ENCODE measurements around the gene METRN.

The METRN gene

GRCh38 chr16:694187-694862 lies 20.6 kb upstream of the METRN start:
- H3K27ac Mint-ChIP-seq: no peak overlapping the region
- peaks cover 6% of the 10 kb centered on the region for H3K27me3 Mint-ChIP-seq
- DNase-seq: no peak
- H3K36me3 Mint-ChIP-seq (ENCODE audit: low read depth): no peaks in the 10 kb centered on the region
- peaks cover 13% of the 10 kb centered on the region for H3K4me1 Mint-ChIP-seq
- peak overlapping the region; percentile 61 for H3K4me3 Mint-ChIP-seq
- H3K9me3 Mint-ChIP-seq: no peaks in the 10 kb centered on the region
- no peak for ATAC-seq

DNA sequence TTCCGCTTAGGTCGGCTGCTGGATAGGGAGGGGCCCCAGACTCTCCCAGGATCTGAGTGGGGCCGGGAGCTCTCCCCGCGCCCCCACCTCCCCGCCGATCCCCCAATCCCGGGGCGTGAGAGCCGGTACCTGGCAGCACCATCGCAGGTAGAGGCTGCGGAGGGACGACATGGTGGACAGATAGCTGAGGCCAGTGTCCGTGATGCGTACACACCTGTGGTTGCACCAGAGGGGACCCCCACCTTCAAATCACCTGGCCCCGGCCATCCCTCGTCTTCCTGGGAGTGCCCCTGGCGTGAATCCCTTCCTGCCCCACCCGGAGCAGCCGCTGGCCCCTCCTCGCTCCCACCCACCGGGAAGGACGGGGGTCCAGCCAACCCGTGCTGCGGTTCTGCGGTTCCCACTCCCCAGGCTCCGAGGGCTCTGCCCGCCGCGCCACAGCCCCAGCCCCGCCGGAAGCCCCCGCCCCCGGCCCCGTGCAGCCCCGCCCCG lies 20.0 kb upstream of the METRN start:
- ATAC-seq (no peak), DNase-seq (no peak)
- H3K36me3 Mint-ChIP-seq (ENCODE audit: low read depth): no peaks in the 10 kb centered on the region
- H3K27me3 Mint-ChIP-seq: peaks cover 6% of the 10 kb centered on the region
- no peak overlapping the region for H3K27ac Mint-ChIP-seq
- no peaks in the 10 kb centered on the region for H3K9me3 Mint-ChIP-seq
- H3K4me3 Mint-ChIP-seq: no peak overlapping the region
- H3K4me1 Mint-ChIP-seq: peaks cover 10% of the 10 kb centered on the region

- H3K36me3 Mint-ChIP-seq (ENCODE audit: low read depth): no peaks in the 10 kb centered on the region
- ATAC-seq: peak; percentile 70
- H3K4me3 Mint-ChIP-seq: peak overlapping the region; percentile 67
- DNase-seq: peak; percentile 73
- no peaks in the 10 kb centered on the region for H3K9me3 Mint-ChIP-seq
- H3K4me1 Mint-ChIP-seq: peaks cover 8% of the 10 kb centered on the region
- peak overlapping the region; percentile 31 for H3K27ac Mint-ChIP-seq
- H3K27me3 Mint-ChIP-seq: peaks cover 9% of the 10 kb centered on the region
Measured at GRCh38 chr16:695355-696089, 19.4 kb upstream of the METRN start.

DNA sequence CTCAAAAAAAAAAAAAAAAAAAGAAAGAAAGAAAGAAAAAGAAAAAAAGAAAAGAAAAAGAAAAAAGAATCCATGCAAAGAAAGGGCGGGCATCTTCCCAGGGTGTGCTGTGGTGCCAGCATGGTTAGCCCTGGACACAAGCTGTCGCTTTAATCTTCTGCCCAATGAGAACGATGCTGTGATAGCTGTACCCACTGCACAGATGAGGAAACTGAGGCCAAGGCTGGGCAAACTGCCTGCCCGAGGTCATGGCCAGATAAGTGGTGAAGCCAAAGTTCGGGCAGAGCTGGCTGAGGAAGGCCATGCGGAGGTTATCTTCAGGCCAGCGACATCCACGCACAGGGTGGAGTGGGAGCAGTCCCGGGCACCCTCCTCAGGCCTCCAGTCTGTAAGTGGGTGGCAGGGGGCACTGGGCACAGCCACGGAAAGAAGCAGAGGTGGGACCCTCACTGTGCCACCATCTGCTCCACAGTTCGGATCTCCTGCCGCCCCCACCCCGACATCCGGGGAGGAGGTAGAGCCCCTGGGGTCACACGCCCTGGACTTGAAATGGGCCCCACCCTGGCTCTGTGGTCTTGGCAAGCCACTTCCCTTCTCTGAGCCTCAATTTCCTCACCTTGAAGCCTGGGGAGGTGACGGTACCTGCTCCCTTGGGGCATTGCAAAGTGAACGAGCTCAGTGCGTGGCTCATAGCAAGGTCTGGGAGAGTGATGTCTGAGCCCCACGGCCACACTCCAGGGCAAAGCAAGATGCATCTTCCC lies 15.8 kb upstream of the METRN start:
- H3K4me1 Mint-ChIP-seq: peaks cover 8% of the 10 kb centered on the region
- no peaks in the 10 kb centered on the region for H3K36me3 Mint-ChIP-seq (ENCODE audit: low read depth)
- no peak overlapping the region for H3K27ac Mint-ChIP-seq
- H3K4me3 Mint-ChIP-seq: no peak overlapping the region
- no peak for DNase-seq
- H3K27me3 Mint-ChIP-seq: peaks cover 24% of the 10 kb centered on the region
- no peaks in the 10 kb centered on the region for H3K9me3 Mint-ChIP-seq
- no peak for ATAC-seq

DNA sequence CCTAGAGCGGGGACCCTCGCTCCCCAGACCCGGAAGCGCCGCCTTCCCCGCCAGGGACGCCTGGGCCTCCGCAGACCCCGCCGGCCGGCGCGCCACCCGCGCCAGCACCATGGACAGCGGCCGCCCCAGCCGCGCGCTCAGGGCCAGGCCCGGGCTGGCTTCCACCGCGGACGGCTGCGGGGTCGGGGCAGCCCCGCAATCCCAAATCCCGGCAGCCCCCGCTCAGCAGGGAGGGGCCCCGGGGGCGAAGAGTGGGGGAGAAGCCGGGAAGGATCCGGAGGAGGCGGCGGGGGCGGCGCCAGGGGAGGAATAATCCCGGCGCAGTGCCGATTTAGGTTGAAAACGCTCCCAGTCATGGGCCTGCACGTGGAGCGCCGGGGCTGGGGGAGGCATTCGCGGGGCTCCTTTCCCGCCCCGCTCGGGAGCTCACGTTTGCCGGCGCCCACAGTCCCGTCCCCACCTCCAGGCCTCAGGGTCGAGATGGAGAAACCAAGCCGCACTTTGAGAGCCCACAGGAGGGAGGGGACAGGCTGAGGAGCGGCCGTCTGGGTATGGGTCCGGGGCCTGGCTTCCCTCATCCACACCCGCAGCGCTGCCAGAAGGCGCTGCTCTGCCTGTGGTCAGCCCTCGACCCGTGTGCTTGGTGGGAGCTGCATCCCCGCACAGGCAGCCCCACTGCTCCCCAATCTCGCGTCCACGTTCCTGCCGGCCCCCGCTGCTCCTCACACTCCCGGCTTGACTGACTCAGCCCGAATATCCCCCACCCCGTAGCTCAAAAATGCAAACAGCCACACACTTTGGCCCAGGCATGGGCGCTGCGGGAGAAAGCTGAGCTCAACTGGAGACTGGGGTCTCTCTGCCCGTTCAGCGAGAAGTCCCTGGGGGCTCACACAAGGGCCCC lies 14.0 kb upstream of the METRN start:
- DNase-seq: peak; percentile 59
- H3K9me3 Mint-ChIP-seq: no peaks in the 10 kb centered on the region
- no peak overlapping the region for H3K4me3 Mint-ChIP-seq
- H3K27me3 Mint-ChIP-seq: peaks cover 26% of the 10 kb centered on the region
- no peak for ATAC-seq
- no peaks in the 10 kb centered on the region for H3K36me3 Mint-ChIP-seq (ENCODE audit: low read depth)
- no peaks in the 10 kb centered on the region for H3K4me1 Mint-ChIP-seq
- no peak overlapping the region for H3K27ac Mint-ChIP-seq

DNA sequence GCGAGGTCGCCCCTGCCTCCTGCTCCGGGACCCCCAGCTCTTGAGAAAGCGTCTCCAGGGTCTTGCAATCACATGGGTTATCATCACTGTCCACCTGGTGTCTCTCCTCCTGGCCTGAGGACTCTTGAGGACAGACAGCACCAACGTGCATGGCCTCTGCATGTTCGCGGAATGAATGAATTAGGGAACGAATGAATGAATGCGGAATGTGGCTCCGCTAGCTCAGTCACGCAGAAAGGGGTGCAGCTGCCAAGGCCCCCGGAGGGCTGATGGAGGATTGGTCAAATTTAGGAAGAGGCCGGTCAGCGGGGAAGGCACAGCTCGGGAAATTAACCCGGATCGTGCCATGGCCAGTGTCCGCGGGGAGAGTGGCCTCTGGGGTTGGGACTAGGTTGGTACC lies 12.6 kb upstream of the METRN start:
- H3K4me3 Mint-ChIP-seq: no peak overlapping the region
- H3K27me3 Mint-ChIP-seq: peaks cover 35% of the 10 kb centered on the region
- H3K27ac Mint-ChIP-seq: no peak overlapping the region
- ATAC-seq (no peak), DNase-seq (no peak)
- peaks cover 2% of the 10 kb centered on the region for H3K4me1 Mint-ChIP-seq
- no peaks in the 10 kb centered on the region for H3K36me3 Mint-ChIP-seq (ENCODE audit: low read depth)
- no peaks in the 10 kb centered on the region for H3K9me3 Mint-ChIP-seq

DNA sequence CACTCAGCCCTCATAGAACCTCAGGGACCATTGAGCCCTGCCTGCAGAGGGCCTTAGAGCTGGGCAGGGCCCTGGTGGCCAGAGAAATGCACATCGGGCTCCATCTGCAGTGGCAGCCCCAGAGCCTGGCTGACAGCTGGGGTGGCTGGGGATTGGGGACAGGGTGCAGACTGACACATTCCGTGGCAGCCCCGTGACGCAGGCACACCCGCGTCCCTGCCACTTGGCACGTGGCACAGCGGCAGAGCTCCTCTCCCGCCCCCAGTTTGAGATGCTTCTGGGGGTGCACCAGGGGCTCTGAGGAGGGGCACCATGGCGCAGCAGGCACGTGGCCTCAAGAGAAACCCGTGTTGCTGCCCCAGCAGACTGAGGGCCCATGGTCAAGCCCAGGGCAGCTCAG lies 11.5 kb upstream of the METRN start:
- Mint-ChIP-seq H3K36me3 (ENCODE audit: low read depth) (no peaks in the 10 kb centered on the region), H3K9me3 (no peaks in the 10 kb centered on the region), H3K4me1 (peaks cover 2% of the 10 kb centered on the region), H3K27ac (no peak overlapping the region), H3K27me3 (peaks cover 43% of the 10 kb centered on the region), H3K4me3 (no peak overlapping the region)
- ATAC-seq (no peak), DNase-seq (no peak)

- Mint-ChIP-seq H3K4me1 (peaks cover 2% of the 10 kb centered on the region), H3K27me3 (peaks cover 49% of the 10 kb centered on the region), H3K27ac (no peak overlapping the region), H3K4me3 (no peak overlapping the region), H3K36me3 (ENCODE audit: low read depth) (no peaks in the 10 kb centered on the region), H3K9me3 (no peaks in the 10 kb centered on the region)
- DNase-seq: no peak
- no peak for ATAC-seq
Measured at GRCh38 chr16:704047-704446, 10.9 kb upstream of the METRN start.

GRCh38 chr16:704552-705380 lies 10.2 kb upstream of the METRN start:
- Mint-ChIP-seq H3K27ac (no peak overlapping the region), H3K4me3 (no peak overlapping the region), H3K4me1 (peaks cover 2% of the 10 kb centered on the region), H3K9me3 (no peaks in the 10 kb centered on the region), H3K27me3 (peaks cover 54% of the 10 kb centered on the region), H3K36me3 (ENCODE audit: low read depth) (no peaks in the 10 kb centered on the region)
- no peak for ATAC-seq
- DNase-seq: no peak

DNA sequence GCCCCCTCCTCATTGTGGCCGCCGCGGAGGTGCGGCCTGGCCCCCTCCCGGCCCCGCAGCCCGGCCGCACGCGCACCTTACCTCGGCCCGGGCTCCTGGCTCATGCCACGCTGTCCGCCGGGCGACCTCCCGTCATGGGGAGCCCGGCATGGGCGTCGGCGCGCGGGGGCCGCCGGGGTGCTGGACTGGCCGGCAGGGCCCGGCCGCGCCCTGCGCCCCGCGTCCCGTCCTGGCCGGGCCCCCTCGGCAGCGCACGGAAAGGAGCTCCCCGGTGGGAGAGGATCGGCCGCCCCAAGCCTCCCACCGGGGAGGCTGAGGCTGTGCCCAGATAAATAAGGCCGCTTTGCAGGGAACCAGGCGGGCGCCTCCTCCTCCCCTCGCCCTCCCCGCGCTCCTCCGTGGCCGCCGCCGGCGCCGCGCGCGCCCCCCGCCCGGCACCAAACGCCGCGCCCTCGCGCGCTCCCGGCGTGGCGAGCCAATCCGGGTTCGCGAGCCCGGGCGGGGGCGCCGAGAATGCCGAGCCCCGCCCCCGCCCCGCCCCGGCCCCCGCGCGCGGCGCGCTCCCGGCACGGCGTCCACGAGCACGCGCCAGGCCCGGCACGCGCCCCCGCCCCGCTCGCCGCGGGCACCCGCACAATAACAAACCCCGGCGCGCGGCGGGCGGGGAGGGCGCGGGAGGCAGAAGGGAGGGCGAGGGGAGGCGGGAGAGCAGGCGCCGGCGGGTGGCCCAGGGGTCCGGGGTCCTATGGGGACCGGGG lies 9.3 kb upstream of the METRN start, which contains the start of gene FBXL16:
FBXL16 (minus strand) TSS at position 371 of the 758 bp plus-strand sequence. CDS start 8,396 bp downstream, outside the sequence.
- no peaks in the 10 kb centered on the region for H3K36me3 Mint-ChIP-seq (ENCODE audit: low read depth)
- no peak within 1 kb of the TSS for H3K27ac Mint-ChIP-seq
- no peak within 1 kb of the TSS for H3K4me3 Mint-ChIP-seq
- no peaks in the 10 kb centered on the region for H3K9me3 Mint-ChIP-seq
- H3K27me3 Mint-ChIP-seq: peaks cover 52% of the 10 kb centered on the region
- ATAC-seq: no peak
- DNase-seq: no peak
- H3K4me1 Mint-ChIP-seq: peaks cover 2% of the 10 kb centered on the region

DNA sequence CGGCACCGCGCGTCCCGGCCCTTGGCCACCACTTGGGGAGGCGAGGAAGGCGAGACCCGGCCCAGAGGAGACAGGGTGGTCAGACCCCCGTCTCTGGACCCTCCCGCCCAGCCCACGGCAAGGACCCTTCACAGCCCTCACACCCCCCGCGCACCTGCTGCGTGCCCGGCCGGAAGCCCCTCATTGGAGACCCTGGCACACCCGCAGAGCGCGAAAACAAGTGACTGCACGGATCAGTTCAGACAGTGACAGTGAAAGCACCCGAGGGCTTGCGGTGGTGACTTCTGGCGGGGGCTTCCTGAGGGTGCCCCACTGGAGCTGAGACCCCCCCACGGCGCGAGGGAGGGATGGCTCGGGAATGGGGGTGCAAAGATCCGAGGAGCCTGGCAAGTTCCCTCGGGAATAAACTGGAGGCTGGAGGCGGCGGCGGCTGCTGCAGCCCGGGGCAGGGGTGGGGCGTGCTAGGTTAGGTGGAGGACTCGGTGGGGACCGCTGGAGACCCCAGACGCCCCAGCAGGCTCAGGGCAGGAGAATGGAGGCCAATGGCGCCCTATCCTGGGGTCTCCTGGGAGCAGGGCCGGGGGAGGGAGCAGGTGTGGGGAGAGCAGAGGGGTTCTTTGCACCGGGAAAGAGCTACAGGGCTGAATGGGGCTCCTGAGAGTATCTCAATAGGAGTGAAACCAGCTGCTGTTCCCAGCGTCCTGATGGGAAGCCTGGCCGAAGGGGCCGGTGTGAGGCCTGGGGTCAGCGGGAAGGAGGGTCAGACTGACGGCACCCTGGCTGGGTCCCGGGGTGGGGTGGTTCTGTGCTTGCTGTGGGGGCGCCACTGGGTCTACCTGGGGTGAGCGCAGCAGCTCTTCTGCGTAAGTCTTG lies 8.5 kb upstream of the METRN start:
- ATAC-seq (no peak), DNase-seq (no peak)
- H3K36me3 Mint-ChIP-seq (ENCODE audit: low read depth): no peaks in the 10 kb centered on the region
- H3K4me3 Mint-ChIP-seq: no peak overlapping the region
- H3K9me3 Mint-ChIP-seq: no peaks in the 10 kb centered on the region
- no peak overlapping the region for H3K27ac Mint-ChIP-seq
- peaks cover 53% of the 10 kb centered on the region for H3K27me3 Mint-ChIP-seq
- peaks cover 2% of the 10 kb centered on the region for H3K4me1 Mint-ChIP-seq

DNA sequence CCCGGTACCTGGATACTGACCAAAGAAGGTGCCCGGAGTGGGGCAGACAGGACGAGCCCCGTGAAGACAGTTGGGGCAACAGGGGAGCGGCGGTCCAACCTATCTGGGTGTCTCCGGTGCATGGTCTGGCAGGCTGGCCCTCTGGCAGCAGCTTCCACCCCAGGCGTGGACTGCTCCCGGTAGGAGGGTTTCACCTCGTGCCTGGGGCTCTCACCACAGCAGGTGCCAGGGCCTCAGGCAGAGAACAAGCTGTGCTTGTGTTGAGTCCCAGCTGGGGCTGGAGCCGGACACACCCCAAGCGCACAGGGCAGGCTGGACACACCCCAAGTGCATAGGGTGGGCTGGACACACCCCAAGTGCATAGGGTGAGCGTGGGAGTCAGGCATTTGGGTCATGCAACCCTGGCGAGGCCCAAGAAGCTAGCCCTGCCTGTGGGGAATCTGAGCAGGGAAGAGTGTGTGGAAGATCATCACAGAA lies 7.8 kb upstream of the METRN start:
- Mint-ChIP-seq H3K36me3 (ENCODE audit: low read depth) (no peaks in the 10 kb centered on the region), H3K27ac (no peak overlapping the region), H3K27me3 (peaks cover 49% of the 10 kb centered on the region), H3K9me3 (no peaks in the 10 kb centered on the region), H3K4me3 (no peak overlapping the region), H3K4me1 (peaks cover 2% of the 10 kb centered on the region)
- ATAC-seq: no peak
- DNase-seq: no peak
